GM21528 (cell line): ENCODE measurements around the gene VASH2.
"Not testable (repeated sequence)": the region's sequence is repeated elsewhere in the genome, so short reads cannot be mapped to it uniquely, and the experiment has no call there.

ENCODE experiments used
- ATAC-seq: cut with Tn5 transposase; IDR thresholded peaks from one replicate; pipeline ENCODE4 v1.9.1; 2021; ENCODE audit warnings: mild to moderate bottlenecking, moderate library complexity; ENCODE audit not compliant: unreplicated experiment, low FRiP score

The VASH2 gene

GRCh38 chr1:212954514-212954913, 4.2 kb downstream of the VASH2 start:
- no peak for ATAC-seq

DNA sequence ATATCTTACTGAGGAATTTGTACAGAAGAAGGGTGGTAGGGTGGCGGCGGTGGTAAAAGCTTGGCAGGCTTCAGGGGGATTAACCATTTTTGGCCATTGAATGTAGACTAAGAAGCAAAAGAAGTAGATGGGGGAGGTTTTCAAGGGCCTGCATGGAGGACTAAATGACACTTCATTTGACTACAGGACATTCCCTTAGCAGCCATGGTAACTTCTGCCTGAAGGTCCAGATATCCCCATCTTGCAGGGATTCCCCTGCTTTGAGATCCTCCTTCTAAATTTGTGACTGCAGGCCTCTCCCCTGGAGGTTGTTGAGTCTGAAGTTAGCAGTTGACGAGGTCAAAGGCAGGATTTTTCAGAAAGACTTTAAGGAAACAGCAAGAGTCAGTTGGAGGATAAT, 4.8 kb downstream of the VASH2 start:
- ATAC-seq, result no peak

- no peak for ATAC-seq
Measured at GRCh38 chr1:212955961-212956620, 5.8 kb downstream of the VASH2 start.

- no peak for ATAC-seq
Measured at GRCh38 chr1:212957546-212957945, 7.2 kb downstream of the VASH2 start.

DNA sequence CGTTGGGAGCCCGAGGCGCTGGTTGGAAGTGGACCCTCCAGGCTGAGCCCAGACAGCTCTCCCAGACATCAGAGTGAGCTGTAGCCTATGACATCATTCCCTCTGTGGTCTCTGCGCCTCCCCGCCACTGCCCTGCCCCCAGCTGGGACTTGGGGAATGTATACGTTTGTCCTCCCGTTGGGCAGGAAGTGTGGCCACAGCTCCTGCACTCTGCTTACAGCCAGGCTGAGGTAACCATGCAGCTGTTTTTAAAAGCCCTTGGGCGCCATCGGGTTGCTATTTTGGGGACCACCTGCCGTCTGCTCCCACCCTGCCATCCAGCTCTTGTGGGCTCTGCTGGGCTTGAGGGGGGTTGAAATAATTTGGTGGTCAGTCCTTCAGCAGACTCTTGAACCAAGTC, 7.8 kb downstream of the VASH2 start:
- no peak for ATAC-seq

GRCh38 chr1:212959266-212960220, 9.2 kb downstream of the VASH2 start:
- peak; percentile 80 for ATAC-seq

DNA sequence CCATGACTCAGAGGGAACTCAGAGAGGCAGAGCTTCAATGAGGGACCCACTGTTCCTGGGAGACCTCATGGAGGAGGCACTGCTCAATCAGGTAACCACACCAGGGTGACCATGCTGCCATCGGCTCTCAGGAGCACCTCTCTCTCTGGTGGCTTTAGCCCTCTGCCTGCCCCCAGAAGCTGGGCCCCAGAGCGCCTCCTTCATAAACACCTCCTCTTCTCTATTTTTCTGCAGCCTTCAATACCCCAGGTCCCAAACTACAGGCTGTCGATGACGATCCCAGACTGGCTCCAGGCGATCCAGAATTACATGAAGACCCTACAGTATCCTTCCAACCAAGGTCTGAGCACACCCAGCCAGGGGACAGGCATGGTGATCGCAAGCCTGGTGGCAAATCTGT, 10.6 kb downstream of the VASH2 start:
- no peak for ATAC-seq

- ATAC-seq, result no peak
Measured at GRCh38 chr1:212962509-212962908, 12.2 kb downstream of the VASH2 start.

GRCh38 chr1:212964102-212964501, 13.8 kb downstream of the VASH2 start:
- ATAC-seq, result no peak

DNA sequence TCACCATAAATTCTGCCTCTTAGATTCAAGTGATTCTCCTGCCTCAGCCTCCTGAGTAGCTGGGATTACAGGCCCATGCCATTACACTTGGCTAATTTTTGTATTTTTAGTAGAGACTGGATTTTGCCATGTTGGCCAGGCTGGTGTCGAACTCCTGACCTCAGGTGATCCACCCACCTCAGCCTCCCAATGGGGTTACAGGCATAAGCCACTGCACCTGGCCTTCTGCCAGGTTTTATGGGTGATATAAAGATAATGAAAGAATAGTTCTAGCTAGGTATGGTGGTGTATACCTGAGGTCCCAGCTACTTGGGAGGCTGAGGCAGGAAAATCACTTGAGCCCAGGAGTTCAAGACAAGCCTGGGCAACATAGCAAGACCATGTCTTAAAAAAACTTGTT, 14.7 kb downstream of the VASH2 start:
- ATAC-seq, result not testable (repeated sequence)

- no peak for ATAC-seq
Measured at GRCh38 chr1:212966616-212967015, 16.3 kb downstream of the VASH2 start.

- ATAC-seq, result peak; percentile 58
Measured at GRCh38 chr1:212967801-212968200, 17.5 kb downstream of the VASH2 start.

- ATAC-seq, result no peak
Measured at GRCh38 chr1:212968368-212968863, 18.1 kb downstream of the VASH2 start.

GRCh38 chr1:212970085-212970484, 19.7 kb downstream of the VASH2 start:
- ATAC-seq, result no peak

GRCh38 chr1:212971312-212971711, 21.0 kb downstream of the VASH2 start:
- ATAC-seq, result no peak

DNA sequence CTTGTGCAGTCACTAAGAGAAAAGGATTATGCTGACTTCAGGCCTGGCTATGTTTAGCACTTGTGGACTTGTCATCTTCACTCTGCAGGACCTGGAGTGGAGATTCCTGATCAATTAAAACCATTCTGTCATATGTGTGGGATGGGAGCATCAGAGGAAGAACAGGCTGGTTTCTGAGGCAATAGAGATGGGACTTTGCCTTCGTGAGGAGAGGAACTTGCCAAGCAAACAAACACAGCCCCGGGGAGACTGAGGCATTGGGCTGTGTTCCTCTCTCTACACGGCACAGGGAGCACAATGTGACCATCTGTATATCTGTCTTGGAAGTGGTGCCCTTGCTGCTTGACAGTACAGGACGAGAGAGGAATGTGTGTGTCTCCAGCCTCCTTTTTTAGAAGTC, 23.1 kb downstream of the VASH2 start:
- ATAC-seq, result no peak

GRCh38 chr1:212973899-212974298, 23.6 kb downstream of the VASH2 start:
- ATAC-seq, result no peak

DNA sequence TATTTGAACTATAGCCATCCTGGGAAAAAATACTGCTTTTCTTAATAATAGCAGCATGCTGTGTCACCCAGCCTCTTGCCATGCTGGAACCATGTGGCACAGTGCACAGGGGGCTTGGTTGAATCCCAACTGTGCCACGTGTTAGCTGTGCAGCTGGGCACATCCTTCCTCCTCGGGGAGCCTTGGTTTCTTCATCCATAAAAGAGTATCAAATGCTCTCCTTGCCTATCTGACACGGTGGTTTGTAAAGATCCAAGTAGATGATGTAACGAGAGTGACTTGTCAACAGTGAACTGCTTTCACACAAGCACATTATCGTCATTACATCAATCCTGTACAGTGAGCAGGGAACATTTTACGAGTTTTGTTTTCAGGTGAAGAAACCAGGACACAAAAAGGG, 24.4 kb downstream of the VASH2 start:
- no peak for ATAC-seq

GRCh38 chr1:212975111-212975918, 25.0 kb downstream of the VASH2 start:
- ATAC-seq, result no peak

DNA sequence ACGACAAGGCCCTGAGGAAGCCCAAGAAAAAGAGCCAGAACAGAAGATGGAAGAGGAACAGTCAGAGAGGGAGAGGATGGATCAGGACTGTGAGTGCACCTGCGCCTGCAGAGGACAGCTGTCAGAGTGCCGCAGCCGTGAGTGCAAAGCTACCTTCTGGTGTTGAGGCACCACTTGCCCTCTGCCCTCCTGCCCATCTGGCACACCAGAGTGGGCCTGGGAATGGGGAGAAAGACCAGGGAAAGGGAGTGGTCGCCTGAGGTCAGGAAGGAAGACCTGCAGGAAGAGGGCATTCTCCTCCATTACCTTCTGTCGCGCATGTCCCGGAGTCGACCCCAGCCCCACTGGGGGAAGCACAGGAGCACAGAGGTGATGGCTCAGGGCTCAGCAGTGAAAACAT, 26.2 kb downstream of the VASH2 start:
- ATAC-seq, result no peak
